BLaER1 (cell line): ENCODE measurements around the gene EHD3.

ENCODE experiments used
- H3K27ac ChIP-seq: shearing (Covaris generic); formaldehyde crosslinking; 2 replicates; pipeline ENCODE4 v1.8.1; 2022
- H3K27me3 ChIP-seq: shearing (Covaris generic); formaldehyde crosslinking; 2 replicates; pipeline ENCODE4 v1.8.1; 2022
- H3K36me3 ChIP-seq: shearing (Covaris generic); formaldehyde crosslinking; 2 replicates; pipeline ENCODE4 v1.8.1; 2022
- H3K4me1 ChIP-seq: shearing (Covaris generic); formaldehyde crosslinking; 2 replicates; pipeline ENCODE4 v1.8.1; 2022
- H3K4me2 ChIP-seq: shearing (Covaris generic); formaldehyde crosslinking; 2 replicates; pipeline ENCODE4 v1.8.1; 2022
- H3K4me3 ChIP-seq: shearing (Covaris generic); formaldehyde crosslinking; 2 replicates; pipeline ENCODE4 v1.8.1; 2022
- H3K9ac ChIP-seq: shearing (Covaris generic); formaldehyde crosslinking; 2 replicates; pipeline ENCODE4 v1.8.1; 2022
- H3K9me3 ChIP-seq: shearing (Covaris generic); formaldehyde crosslinking; 2 replicates; pipeline ENCODE4 v1.8.1; 2022
- H4K20me1 ChIP-seq: shearing (Covaris generic); formaldehyde crosslinking; 2 replicates; pipeline ENCODE4 v1.8.1; 2022
- Cebpa-rat ChIP-seq: shearing (Covaris generic); IDR thresholded peaks from 2 replicates; pipeline ENCODE4 v1.8.1; 2022

EHD3 gene

DNA sequence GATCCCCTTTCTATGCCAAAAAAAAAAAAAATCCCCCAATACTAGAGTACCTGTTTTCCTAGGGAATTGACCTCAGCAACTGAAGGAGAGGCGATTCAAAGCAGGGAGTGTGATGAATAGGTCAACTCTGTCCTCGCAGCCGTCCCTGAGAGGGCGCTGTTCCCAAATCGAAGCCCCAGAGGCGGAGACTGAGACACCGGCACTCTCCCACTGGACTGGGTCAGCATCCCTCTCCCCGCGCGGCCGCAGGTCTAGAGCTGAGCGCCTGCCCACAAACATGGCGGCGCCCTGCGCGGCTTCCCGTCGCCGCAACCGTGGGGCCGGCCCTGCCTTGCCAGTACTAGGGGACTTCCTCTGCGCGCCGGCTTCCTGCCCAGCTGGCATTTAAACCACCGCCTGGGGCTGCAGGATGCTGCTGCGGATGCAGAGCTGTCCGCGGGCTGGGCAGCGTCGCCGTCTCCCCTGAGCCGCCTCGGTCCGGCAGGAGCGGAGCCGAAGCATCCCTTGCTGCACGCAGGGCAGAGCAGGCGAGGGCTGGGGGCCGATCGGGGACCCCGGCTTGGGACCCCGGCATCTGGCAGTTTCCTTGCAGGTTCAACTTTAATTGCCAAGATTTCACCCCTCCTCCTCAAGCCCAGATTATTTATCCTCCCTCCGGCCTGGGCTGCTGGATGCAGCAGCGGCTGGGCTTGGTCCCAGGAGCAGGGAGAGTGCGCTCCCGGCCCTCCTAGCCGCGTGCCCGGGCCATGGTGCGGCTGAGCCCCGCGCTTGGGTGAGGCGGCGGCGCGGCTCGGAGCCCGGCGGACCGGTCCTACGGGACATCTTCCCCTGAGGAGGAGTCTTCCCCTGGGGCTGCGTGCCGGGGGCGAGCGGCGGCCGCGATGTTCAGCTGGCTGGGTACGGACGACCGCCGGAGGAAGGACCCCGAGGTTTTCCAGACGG lies at the start of gene EHD3:
Gene EHD3 (plus strand): TSS at position 412 of the 942 bp plus-strand sequence. CDS start 470 bp downstream, at position 882.
- Histone ChIP-seq H3K4me3 (peak within 1 kb of the TSS; percentile 71), H3K4me1 (peaks cover 41% of the 10 kb centered on the region), H3K27ac (peak within 1 kb of the TSS; percentile 62), H4K20me1 (no peaks in the 10 kb centered on the region; the same call in 1 of the 2 replicates), H3K27me3 (no peaks in the 10 kb centered on the region), H3K9ac (peak within 1 kb of the TSS; percentile 71), H3K9me3 (no peaks in the 10 kb centered on the region), H3K4me2 (peak within 1 kb of the TSS; percentile 91), H3K36me3 (peaks cover 5% of the 10 kb centered on the region; the same call in 1 of the 2 replicates)
- TF ChIP-seq Cebpa-rat, result no peak

DNA sequence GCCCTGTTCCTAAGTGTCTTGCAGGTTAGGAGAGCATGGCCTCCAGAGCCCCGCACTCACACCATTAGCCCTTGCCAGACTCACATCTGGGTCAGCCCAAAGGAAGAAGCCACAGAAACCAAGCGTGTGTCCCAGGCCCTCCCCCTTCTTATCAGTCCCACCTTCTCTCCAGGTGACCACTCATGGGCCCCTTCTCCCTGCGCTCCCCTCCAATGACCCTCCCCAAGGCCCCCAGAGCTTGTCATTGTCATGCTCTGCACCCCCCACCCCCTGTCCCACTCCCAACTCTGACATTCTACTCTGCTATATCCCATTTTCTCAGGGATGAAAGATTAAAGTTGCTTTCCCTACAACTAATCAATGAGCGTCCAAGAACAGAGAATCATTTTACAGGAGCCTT lies 46.8 kb upstream of the EHD3 start:
- Histone ChIP-seq H3K4me1 (no peaks in the 10 kb centered on the region), H4K20me1 (no peaks in the 10 kb centered on the region), H3K9ac (no peak overlapping the region), H3K4me2 (no peak overlapping the region), H3K27me3 (no peaks in the 10 kb centered on the region), H3K27ac (no peak overlapping the region), H3K9me3 (peaks cover 9% of the 10 kb centered on the region), H3K4me3 (no peak overlapping the region), H3K36me3 (no peaks in the 10 kb centered on the region; the same call in 1 of the 2 replicates)
- TF ChIP-seq Cebpa-rat, result no peak

DNA sequence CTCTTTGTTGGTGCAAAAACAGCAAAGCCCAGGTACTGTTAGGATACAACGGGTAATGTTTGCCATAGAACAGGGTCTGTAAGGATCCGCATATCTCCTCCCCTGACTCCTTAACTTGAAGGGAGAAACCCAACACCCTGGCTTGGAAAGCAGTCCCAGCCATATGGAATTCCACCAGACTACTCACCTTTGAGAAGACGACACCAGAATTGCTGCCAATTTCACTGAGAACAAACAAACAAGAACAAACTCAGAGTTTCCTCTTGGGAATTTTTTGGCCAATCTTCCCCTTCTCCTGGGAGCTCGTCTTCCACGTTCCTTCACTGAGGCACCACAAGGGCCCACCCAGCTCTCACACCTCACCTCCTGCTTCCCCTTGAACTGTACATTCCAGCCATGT lies 45.8 kb upstream of the EHD3 start:
- TF ChIP-seq Cebpa-rat, result no peak
- Histone ChIP-seq H3K36me3 (no peaks in the 10 kb centered on the region; the same call in 1 of the 2 replicates), H3K4me2 (no peak overlapping the region), H3K27me3 (no peaks in the 10 kb centered on the region), H3K9me3 (peaks cover 9% of the 10 kb centered on the region), H3K4me3 (no peak overlapping the region), H3K9ac (no peak overlapping the region), H3K27ac (no peak overlapping the region), H3K4me1 (no peaks in the 10 kb centered on the region), H4K20me1 (no peaks in the 10 kb centered on the region)

DNA sequence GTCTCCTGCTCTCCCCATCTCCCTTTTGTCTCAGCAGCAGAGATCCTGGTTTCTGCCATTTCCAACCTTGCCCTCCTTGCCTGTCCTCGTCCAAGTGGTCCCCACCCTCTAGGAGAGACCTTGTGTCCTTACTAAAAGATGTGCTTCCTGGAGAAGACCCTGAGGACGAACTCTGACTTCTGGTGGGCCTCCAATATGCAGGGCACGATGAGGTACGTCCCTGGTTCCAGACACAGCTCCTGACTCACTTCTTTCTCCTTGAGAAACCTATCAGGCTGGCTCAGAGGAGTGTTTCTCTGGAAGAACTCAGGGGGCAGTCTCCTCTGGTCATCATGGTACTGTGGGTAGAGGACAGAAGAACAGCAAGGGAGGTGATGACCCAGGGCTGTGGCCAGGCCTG lies 44.8 kb upstream of the EHD3 start:
- Histone ChIP-seq H3K27ac (no peak overlapping the region), H3K9me3 (peaks cover 4% of the 10 kb centered on the region)

DNA sequence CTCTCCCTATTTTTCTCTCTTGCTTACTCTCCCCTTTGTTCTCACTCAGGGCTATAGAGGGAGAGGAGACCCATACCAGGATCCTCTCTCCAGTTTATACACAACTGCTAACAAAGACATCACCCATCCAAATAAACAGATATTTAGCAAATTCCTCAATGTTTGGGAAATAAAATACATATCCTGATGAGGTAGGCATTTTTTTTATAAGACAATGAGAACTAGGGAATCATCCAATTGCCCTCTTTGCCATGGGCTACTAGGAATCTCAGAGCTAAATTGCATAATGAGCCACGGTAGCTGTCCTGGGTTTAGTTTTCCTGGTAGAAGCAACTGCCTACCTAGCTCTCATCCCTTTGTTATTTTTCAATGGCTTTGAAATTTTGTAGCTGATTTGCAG lies 43.8 kb upstream of the EHD3 start:
- Histone ChIP-seq H3K4me2 (no peak overlapping the region), H3K27ac (no peak overlapping the region), H3K4me1 (no peaks in the 10 kb centered on the region), H3K9me3 (no peaks in the 10 kb centered on the region), H3K36me3 (no peaks in the 10 kb centered on the region; the same call in 1 of the 2 replicates), H3K9ac (no peak overlapping the region), H4K20me1 (no peaks in the 10 kb centered on the region), H3K27me3 (no peaks in the 10 kb centered on the region), H3K4me3 (no peak overlapping the region)
- no peak for TF ChIP-seq Cebpa-rat

More for the DNA sequence above, 44.8 kb upstream of the EHD3 start:
- Histone ChIP-seq H3K9ac (no peak overlapping the region), H3K4me2 (no peak overlapping the region), H4K20me1 (no peaks in the 10 kb centered on the region), H3K36me3 (no peaks in the 10 kb centered on the region; the same call in 1 of the 2 replicates), H3K4me1 (no peaks in the 10 kb centered on the region), H3K27me3 (no peaks in the 10 kb centered on the region), H3K4me3 (no peak overlapping the region)
- no peak for TF ChIP-seq Cebpa-rat

DNA sequence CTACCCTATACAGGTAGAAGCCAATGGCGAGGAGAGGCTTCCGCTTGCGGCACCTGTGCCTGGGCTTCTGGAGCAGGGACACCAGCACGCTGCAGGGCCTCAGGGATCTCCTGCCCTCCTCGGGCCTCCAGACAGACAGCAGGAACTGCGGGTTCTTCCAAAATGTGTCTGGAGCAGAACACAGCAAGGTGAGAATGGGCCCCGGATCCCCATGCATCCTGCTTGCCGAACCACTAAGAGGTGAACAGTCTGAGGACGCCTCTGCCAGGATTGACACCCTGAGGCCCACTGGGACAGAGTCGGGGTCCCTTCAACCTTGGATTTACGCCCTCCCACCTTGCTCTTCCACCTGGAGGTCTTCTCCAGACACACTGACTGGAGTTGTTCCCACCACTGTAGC lies 42.0 kb upstream of the EHD3 start:
- Histone ChIP-seq H3K4me3 (no peak overlapping the region), H3K9me3 (no peaks in the 10 kb centered on the region), H3K4me2 (no peak overlapping the region), H3K9ac (no peak overlapping the region), H3K27ac (no peak overlapping the region), H3K27me3 (no peaks in the 10 kb centered on the region), H4K20me1 (no peaks in the 10 kb centered on the region), H3K36me3 (no peaks in the 10 kb centered on the region; the same call in 1 of the 2 replicates), H3K4me1 (no peaks in the 10 kb centered on the region)
- no peak for TF ChIP-seq Cebpa-rat

DNA sequence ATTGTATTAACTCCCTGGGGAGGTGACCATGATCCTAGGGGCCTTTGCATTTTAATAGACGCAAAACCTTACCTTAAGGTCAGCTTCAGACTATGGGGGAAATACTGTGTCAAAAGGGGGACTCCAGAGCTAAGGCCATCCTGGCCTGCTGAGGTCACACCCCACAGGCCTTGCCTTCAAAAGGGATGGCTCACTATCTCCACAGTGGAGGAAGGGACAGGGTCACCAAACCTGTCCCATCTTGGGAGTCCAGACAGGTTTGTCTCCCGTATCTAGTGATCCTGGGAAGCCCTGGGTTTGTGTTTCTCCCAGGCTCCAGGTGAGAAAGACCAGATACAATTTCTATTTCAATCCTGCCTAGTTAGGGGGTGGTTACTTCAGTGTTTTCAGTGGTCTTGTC lies 41.6 kb upstream of the EHD3 start:
- Histone ChIP-seq H3K9ac (no peak overlapping the region), H3K9me3 (no peaks in the 10 kb centered on the region), H3K27me3 (no peaks in the 10 kb centered on the region), H3K27ac (no peak overlapping the region), H3K36me3 (no peaks in the 10 kb centered on the region; the same call in 1 of the 2 replicates), H4K20me1 (no peaks in the 10 kb centered on the region), H3K4me3 (no peak overlapping the region), H3K4me1 (no peaks in the 10 kb centered on the region), H3K4me2 (no peak overlapping the region)
- no peak for TF ChIP-seq Cebpa-rat

DNA sequence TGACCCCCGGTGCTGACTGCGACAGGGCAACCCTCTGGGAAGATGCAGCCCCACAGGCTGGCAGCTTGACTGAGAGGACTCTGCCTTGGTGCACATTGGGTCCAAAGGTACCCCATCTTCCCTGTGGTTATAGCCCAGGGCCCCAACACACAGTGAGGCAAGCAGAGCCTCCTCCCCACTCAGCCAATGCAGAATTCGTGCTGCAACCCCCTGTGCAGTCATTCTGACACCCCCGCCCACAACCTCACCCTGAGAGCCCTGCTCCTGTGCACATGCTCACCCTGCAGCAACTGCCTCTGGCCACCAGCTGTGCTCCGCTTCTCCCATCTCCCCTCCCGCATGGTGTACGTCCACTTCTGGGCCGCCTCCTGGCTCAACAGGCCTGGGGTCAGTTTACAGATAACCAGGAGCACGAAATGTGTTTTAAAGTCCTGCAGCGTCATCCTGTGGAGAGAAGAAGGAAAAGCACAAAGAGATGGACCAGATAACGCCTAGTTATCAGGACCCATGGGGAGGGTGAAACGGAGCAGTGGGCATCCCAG lies 41.0 kb upstream of the EHD3 start:
- H3K36me3 ChIP-seq, result no peaks in the 10 kb centered on the region; the same call in 1 of the 2 replicates
- H4K20me1 ChIP-seq, result no peaks in the 10 kb centered on the region
- TF ChIP-seq Cebpa-rat, result no peak
- no peaks in the 10 kb centered on the region for H3K27me3 ChIP-seq
- H3K27ac ChIP-seq, result no peak overlapping the region
- no peak overlapping the region for H3K4me2 ChIP-seq
- no peaks in the 10 kb centered on the region for H3K4me1 ChIP-seq
- H3K4me3 ChIP-seq, result no peak overlapping the region
- H3K9me3 ChIP-seq, result no peaks in the 10 kb centered on the region
- no peak overlapping the region for H3K9ac ChIP-seq

DNA sequence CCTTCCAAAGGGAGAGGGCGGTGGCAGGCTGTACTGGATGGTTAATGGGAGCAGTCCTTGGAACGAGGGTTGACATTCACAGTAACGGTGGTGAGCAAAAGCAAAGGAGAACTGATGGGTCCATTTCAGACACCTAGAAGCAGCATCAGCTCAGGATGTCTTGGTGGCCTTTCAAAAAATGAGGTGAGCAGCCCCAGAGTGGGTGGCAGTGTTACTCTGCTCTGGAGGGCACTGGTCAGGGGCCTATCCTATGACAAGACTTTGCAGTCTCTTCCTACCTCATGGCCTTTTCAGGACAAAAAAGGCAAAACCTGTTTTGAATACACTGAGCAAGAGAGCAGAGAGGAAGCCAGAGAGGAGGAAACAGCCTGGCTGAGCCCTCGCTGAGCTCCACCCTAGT lies 40.1 kb upstream of the EHD3 start:
- no peaks in the 10 kb centered on the region; the same call in 1 of the 2 replicates for H3K36me3 ChIP-seq
- no peak overlapping the region for H3K9ac ChIP-seq
- H4K20me1 ChIP-seq, result no peaks in the 10 kb centered on the region
- no peak for TF ChIP-seq Cebpa-rat
- no peak overlapping the region for H3K4me3 ChIP-seq
- no peak overlapping the region for H3K27ac ChIP-seq
- no peaks in the 10 kb centered on the region for H3K4me1 ChIP-seq
- H3K27me3 ChIP-seq, result no peaks in the 10 kb centered on the region
- no peak overlapping the region for H3K4me2 ChIP-seq
- no peaks in the 10 kb centered on the region for H3K9me3 ChIP-seq

DNA sequence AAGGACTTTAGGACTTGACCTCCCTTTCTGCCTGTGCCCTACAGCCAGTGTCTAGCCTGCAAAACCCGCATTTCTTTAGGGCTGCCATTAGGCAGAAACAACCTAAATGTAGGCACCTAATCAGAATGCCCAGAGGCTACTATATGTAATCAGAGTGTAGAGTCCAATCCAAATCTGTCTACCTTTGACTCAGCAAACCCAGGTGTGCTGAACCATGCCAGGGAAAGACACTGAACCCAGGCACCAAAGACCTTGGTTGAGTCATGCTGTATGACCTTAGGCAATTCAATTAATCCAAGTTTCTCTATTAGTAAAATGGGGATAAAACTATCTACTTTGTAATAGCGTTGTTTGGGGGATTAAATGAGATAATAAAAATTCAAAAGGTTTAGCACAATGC lies 37.3 kb upstream of the EHD3 start:
- Histone ChIP-seq H3K4me3 (no peak overlapping the region), H3K9me3 (no peaks in the 10 kb centered on the region), H4K20me1 (no peaks in the 10 kb centered on the region), H3K4me1 (no peaks in the 10 kb centered on the region), H3K4me2 (no peak overlapping the region), H3K27ac (no peak overlapping the region), H3K9ac (no peak overlapping the region), H3K36me3 (peaks cover 5% of the 10 kb centered on the region; the same call in 1 of the 2 replicates), H3K27me3 (no peaks in the 10 kb centered on the region)
- TF ChIP-seq Cebpa-rat, result no peak
